GM12878 (cell line): ENCODE data around the gene COL6A1.

Experiments used
- HCFC1 ChIP-seq: fragments of 150-350 bp; IDR thresholded peaks from 2 replicates; pipeline ENCODE4 v1.6.1; 2014; ENCODE audit warnings: low read length
- KLF5 ChIP-seq: fragments of 450-650 bp; IDR thresholded peaks from 2 replicates; pipeline ENCODE4 v1.6.1; 2014; ENCODE audit warnings: mild to moderate bottlenecking; ENCODE audit not compliant: partially characterized antibody
- SPI1 ChIP-seq: IDR thresholded peaks from 2 replicates; pipeline ENCODE4 v1.6.1; 2011; ENCODE audit warnings: low read depth, mild to moderate bottlenecking, low read length, moderate library complexity, borderline replicate concordance; ENCODE audit not compliant: insufficient read depth
- SUZ12 ChIP-seq: fragments of 200-600 bp; sonication (generic); IDR thresholded peaks from one replicate; pipeline ENCODE4 v1.6.1; 2018; ENCODE audit warnings: antibody characterized with exemption, mild to moderate bottlenecking; ENCODE audit not compliant: unreplicated experiment
- TAF1 ChIP-seq: IDR thresholded peaks from 2 replicates; pipeline ENCODE4 v1.6.1; 2011; ENCODE audit warnings: mild to moderate bottlenecking, low read depth, low read length, borderline replicate concordance
- TF ChIP-seq, protein P1 (sequence below): fragments of 450-650 bp; formaldehyde crosslinking; IDR thresholded peaks from 2 replicates; pipeline ENCODE4 v1.5.0; 2022; ENCODE audit warnings: mild to moderate bottlenecking, missing genetic modification characterization

DNA sequence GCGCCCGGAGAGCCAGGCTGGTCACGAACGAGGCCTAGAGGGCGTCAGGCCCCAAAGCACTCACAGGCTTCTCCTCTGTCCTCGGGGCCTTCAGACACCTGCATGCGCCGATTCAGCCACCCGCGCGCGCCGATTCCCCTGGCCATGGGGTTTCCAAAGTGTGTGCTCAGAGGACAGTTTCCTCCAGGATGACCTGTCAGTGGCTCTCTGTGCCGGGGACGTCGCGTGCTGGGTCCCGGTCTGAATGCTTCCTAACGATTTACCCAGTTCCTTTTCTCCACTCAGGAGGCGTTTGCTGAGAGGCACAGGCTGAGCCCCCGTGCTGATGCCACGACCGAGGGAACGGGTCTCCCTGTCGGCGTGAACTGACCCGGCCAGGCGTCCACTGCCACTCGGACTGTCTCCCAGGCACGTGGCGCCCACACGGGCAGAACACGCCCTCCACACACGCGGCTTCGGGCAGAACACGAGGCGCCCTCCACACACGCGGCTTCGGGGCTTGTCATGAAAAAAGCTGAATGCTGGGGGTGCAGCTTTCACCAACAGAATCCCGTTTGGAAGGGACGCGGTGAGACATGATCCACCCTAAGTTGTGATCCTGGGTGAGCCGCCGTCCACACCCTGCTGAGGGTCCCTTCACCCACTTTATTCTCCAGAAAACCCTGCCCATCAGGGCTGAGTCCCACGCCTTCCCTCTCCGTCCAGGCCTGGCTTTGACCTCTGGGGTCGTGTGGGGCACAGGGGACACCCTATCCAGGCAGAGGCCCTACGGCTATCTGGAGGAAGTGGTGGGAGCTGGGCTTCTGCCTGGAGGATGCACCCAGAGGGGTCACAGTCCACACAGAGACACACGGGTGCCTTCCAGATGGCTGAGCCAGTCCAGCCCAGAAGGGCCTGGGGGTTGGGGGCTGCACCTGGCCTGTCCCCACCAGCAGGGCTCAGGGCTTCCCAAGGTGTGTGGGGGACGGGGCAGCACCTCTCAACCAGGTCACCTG lies 56.1 kb downstream of the COL6A1 start:
- TF ChIP-seq SPI1, result no peak
- no peak for TF ChIP-seq TAF1
- TF ChIP-seq KLF5, result no peak
- no peak for TF ChIP-seq HCFC1
- TF ChIP-seq, protein P1, sequence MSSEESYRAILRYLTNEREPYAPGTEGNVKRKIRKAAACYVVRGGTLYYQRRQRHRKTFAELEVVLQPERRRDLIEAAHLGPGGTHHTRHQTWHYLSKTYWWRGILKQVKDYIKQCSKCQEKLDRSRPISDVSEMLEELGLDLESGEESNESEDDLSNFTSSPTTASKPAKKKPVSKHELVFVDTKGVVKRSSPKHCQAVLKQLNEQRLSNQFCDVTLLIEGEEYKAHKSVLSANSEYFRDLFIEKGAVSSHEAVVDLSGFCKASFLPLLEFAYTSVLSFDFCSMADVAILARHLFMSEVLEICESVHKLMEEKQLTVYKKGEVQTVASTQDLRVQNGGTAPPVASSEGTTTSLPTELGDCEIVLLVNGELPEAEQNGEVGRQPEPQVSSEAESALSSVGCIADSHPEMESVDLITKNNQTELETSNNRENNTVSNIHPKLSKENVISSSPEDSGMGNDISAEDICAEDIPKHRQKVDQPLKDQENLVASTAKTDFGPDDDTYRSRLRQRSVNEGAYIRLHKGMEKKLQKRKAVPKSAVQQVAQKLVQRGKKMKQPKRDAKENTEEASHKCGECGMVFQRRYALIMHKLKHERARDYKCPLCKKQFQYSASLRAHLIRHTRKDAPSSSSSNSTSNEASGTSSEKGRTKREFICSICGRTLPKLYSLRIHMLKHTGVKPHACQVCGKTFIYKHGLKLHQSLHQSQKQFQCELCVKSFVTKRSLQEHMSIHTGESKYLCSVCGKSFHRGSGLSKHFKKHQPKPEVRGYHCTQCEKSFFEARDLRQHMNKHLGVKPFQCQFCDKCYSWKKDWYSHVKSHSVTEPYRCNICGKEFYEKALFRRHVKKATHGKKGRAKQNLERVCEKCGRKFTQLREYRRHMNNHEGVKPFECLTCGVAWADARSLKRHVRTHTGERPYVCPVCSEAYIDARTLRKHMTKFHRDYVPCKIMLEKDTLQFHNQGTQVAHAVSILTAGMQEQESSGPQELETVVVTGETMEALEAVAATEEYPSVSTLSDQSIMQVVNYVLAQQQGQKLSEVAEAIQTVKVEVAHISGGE (CRISPR knock-in tag), result no peak
- no peak for TF ChIP-seq SUZ12
